Heart right ventricle (tissue), 16 donors: ENCODE measurements around the gene RBM38. TPM values are rescaled to one million over a fixed set of nuclear protein-coding genes. Genes with fewer than 3 reads are reported as not detected.
"Not testable (repeated sequence)": the region's sequence is repeated elsewhere in the genome, so short reads cannot be mapped to it uniquely, and the experiment has no call there.

Source experiments
- ATAC-seq, 8 donors: fragments of 200-7000 bp; cut with Tn5 transposase; one replicate each; pipeline ENCODE4 v1.9.1; 2020; ENCODE audit warnings: mild to moderate bottlenecking in 8 of 8, moderate library complexity in 8 of 8, moderate number of reproducible peaks in 1 of 8
- DNase-seq, 2 donors: peaks; one replicate each; pipeline ENCODE4 v3.0.0-alpha.2; 2020
- H3K27ac ChIP-seq, 10 donors: fragments of 200-600 bp; sonication (generic) in 2 of 10; one replicate each; pipeline versions ENCODE4 v1.5.0 to v1.8.0; 2020 to 2022; ENCODE audit warnings: mild to moderate bottlenecking in 3 of 10
- H3K27me3 ChIP-seq, 7 donors: fragments of 200-600 bp; one replicate each; pipeline ENCODE4 v1.8.0; 2021 to 2022; ENCODE audit warnings: mild to moderate bottlenecking in 2 of 7
- H3K36me3 ChIP-seq, 9 donors: fragments of 200-600 bp; sonication (generic) in 1 of 9; one replicate each; pipeline versions ENCODE4 v1.5.0 to v1.8.0; 2020 to 2022; ENCODE audit warnings: mild to moderate bottlenecking in 2 of 9
- H3K4me1 ChIP-seq, 9 donors: fragments of 200-600 bp; sonication (generic) in 1 of 9; one replicate each; pipeline versions ENCODE4 v1.5.0 to v1.8.0; 2020 to 2022; ENCODE audit warnings: mild to moderate bottlenecking in 4 of 9
- H3K4me3 ChIP-seq, 10 donors: fragments of 200-600 bp; sonication (generic) in 2 of 10; one replicate each; pipeline versions ENCODE4 v1.5.0 to v1.8.0; 2020 to 2022; ENCODE audit warnings: mild to moderate bottlenecking in 7 of 10, moderate library complexity in 2 of 10
- H3K9me3 ChIP-seq, 11 donors: fragments of 200-600 bp in 10 of 11; sonication (generic) in 2 of 11; one replicate each; pipeline versions ENCODE4 v1.5.0 to v1.8.0; 2013 to 2022; ENCODE audit warnings: mild to moderate bottlenecking in 2 of 11, control low read depth in 1 of 11, moderate library complexity in 1 of 11
- CTCF ChIP-seq, 9 donors: fragments of 200-600 bp; sonication (generic) in 2 of 9; IDR thresholded peaks; one replicate each; pipeline versions ENCODE4 v1.5.0 to v1.8.0; 2021 to 2022; ENCODE audit warnings: antibody characterized with exemption in 9 of 9, mild to moderate bottlenecking in 5 of 9, moderate library complexity in 1 of 9
- WGBS, 2 donors: extraction: QIAGEN DNeasy Blood & Tissue Kit; methylation state at CpG; one replicate each; pipeline ENCODE4 v1.1.7; 2013; ENCODE audit warnings: inconsistent platforms in 1 of 2; 5-methylcytosine and 5-hydroxymethylcytosine counted together
- intact Hi-C, 10 donors: fragments of 100-400 bp; cut with DNase I; formaldehyde crosslinking; loops; one replicate each; pipeline versions ENCODE4 v1.11.1 to v1.14.2; 2022
- polyA plus RNA-seq, 2 donors: library from polyadenylated mRNA; stranded (reverse); fragments of 200-250 nt; gene quantifications; one replicate each; pipeline ENCODE4 v1.2.3, GENCODE V29; 2013
- total RNA-seq, 10 donors: library from RNA; stranded (reverse); fragmentation: NEBNext Ultra II Directional in 3 of 10; extraction: Animal tissue kit (Norgen Biotek cat#: 25700) in 3 of 10; gene quantifications; one replicate each; pipeline versions ENCODE4 v1.2.1 to v1.2.4, GENCODE V29; 2021 to 2023
- donor health status: Arrhythmogenic right ventricular cardiomyopathy.
- donor health status: ischemic (EF 13 %, LVEDD 7.1; RV severe dilation, severe dysfunction).
- donor health status: healthy with polysubstance abuse.
- donor health status: DM: no; HTN: yes; CAD: no.
- donor health status: DM: no; HTN: no; CAD: no.
- donor health status: ischemic (EF 25% LVEDD 6.9; RV normal size, moderate dysfunction).
- donor health status: ischemic (EF 25% LVEDD 5.7; RV mildly dilated, moderate dysfunction).
- donor health status: healthy.
- donor health status: DM: yes; HTN: yes; CAD: no.
- donor health status: Ischemic cardiomyopathy.
- donor health status: ischemic (EF 35%, LVEDD 5.7; RV mildly dilated, moderate dysfunction).
- donor health status: nonischemic (EF 11% LVEDD 7.7; RV severe dilation, severe dysfunction).
- donor health status: DM: yes; HTN: yes; CAD: no.
- donor health status: PGD.
- donor health status: ischemic (EF 29% LVEDD 5.4; RV normal size, mild dysfunction).
- donor health status: nonischemic (EF 23%, LVEDD 6.1; RV moderate dilation, normal function).

RBM38 gene
- total and polyA plus RNA-seq, 12 donors, result 35.5 to 119 (median 50.2) TPM

DNA sequence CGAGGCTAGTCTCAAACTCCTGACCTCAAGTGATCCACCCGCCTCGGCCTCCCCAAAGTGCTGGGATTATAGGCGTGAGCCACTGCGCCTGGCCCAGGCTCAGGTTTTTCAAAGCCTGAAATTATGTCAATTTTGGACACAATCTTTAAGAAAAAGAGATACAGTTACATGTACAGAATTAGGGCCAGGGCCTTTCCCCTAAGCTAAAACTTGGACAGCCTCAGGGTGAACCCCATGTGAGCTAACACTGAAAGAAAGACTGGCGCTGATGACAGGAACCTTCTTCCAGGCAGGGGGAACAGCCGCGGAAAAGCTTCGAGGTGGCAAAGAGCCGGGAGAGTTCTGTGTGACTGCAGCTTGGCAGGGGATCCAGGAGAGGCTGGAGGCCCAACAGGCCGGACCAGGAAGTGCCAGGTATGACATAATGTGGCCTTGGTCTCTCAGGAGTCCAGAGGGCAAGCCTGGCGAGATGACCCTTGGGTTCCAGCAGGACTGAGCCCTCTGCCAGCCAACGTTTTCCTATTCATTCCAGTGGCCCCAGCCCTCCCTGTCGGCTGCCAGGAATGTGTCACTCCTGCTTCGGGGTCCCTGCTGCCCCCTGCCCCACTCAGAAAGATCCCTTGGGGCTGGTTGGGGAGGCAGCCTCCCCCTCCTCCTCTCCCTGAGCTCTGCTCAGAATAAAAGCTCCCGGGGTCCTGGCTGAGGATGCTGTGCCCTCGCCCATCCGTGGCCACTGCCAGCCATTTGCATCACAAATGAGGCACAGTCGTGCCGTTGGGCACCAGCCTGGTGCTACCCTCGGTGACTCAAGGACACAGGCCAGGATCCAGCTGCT, 37.3 kb downstream of the RBM38 start:
- H3K4me1 ChIP-seq, result peaks cover 7 to 52% (median 21%) of the 10 kb centered on the region in 9 donors
- no peak for ATAC-seq
- H3K4me3 ChIP-seq, result no peak overlapping the region
- H3K27me3 ChIP-seq, result no peaks in the 10 kb centered on the region
- H3K9me3 ChIP-seq, result peaks cover 0 to 4% (median 0%) of the 10 kb centered on the region in 11 donors
- H3K36me3 ChIP-seq, result no peaks in the 10 kb centered on the region
- H3K27ac ChIP-seq, result no peak overlapping the region
- TF ChIP-seq CTCF (IDR thresholded peaks at IDR 0.05), result no peak
- DNase-seq, result no peak
- WGBS, 2 donors, result 64 to 67% methylated on average over 21 of the region's 21 CpGs
- intact Hi-C loops, result no loop called here

- H3K27ac ChIP-seq, result no peak overlapping the region
- intact Hi-C loops, result no loop called here
- peaks cover 7 to 57% (median 27%) of the 10 kb centered on the region in 9 donors for H3K4me1 ChIP-seq
- no peaks in the 10 kb centered on the region for H3K36me3 ChIP-seq
- peaks cover 0 to 4% (median 0%) of the 10 kb centered on the region in 11 donors for H3K9me3 ChIP-seq
- H3K27me3 ChIP-seq, result no peaks in the 10 kb centered on the region
- no peak overlapping the region for H3K4me3 ChIP-seq
- ATAC-seq (no peak), DNase-seq (no peak)
- no peak for TF ChIP-seq CTCF (IDR thresholded peaks at IDR 0.05)
- 79 to 82% methylated on average over 11 of the region's 11 CpGs for WGBS, 2 donors
Observed at GRCh38 chr20:57429159-57429496, 37.9 kb downstream of the RBM38 start.

DNA sequence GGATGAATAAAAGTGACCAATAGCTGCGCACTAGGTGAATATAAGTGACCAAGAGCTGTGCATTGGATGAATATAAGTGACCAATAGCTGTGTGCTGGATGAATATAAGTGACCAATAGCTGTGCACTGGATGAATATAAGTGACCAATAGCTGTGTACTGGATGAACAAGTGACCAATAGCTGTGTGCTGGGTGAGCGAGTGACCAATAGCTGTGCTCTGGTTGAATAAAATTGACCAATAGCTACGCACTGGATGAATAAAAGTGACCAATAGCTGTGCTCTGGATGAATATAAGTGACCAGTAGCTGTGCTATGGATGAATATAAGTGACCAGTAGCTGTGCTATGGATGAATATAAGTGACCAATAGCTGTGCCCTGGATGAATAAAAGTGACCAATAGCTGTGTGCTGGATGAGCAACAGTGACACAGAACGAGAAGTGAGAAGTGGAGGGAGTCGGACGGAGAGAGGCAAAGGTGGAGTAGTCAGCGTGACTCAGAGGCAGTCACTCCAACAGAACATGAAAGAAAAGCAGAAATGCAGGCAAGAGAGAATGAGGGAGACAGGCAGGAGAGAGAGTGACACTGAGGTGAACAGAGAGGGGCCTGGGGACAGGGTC, 38.5 kb downstream of the RBM38 start:
- H3K4me1 ChIP-seq, result peaks cover 8 to 63% (median 30%) of the 10 kb centered on the region in 9 donors
- no peaks in the 10 kb centered on the region for H3K27me3 ChIP-seq
- H3K27ac ChIP-seq, result no peak overlapping the region
- 88 to 93% methylated on average over 7 of the region's 7 CpGs for WGBS, 2 donors
- no peak for TF ChIP-seq CTCF (IDR thresholded peaks at IDR 0.05)
- H3K4me3 ChIP-seq, result no peak overlapping the region
- DNase-seq (no peak), ATAC-seq (no peak)
- H3K36me3 ChIP-seq, result no peaks in the 10 kb centered on the region
- H3K9me3 ChIP-seq, result peaks cover 0 to 4% (median 0%) of the 10 kb centered on the region in 11 donors
- intact Hi-C loops, result loop anchor here in 6 of 10 donors (5.0 to 10.0 kb wide), 4 partner anchors 32 to 68 kb away; no protein-coding TSS in a partner anchor

GRCh38 chr20:57430201-57430596, 39.0 kb downstream of the RBM38 start:
- DNase-seq, H3K36me3 ChIP-seq, H3K27ac ChIP-seq, H3K9me3 ChIP-seq, H3K27me3 ChIP-seq, H3K4me3 ChIP-seq, ATAC-seq: not testable (repeated sequence)
- peaks cover 10 to 64% (median 33%) of the 10 kb centered on the region in 9 donors for H3K4me1 ChIP-seq
- 91 to 95% methylated on average over 4 of the region's 4 CpGs for WGBS, 2 donors
- intact Hi-C loops, result loop anchor here in 6 of 10 donors (5.0 to 10.0 kb wide), 4 partner anchors 33 to 67 kb away; no protein-coding TSS in a partner anchor
